Measurements from ENCODE around the gene ACSS2.

Gene ACSS2

GRCh38 chr20:34916774-34917354 is 40.5 kb downstream of the ACSS2 start:
- DNase-seq = no peak

GRCh38 chr20:34920055-34920454 is 43.6 kb downstream of the ACSS2 start:
- DNase-seq = no peak

GRCh38 chr20:34921436-34921835 is 45.0 kb downstream of the ACSS2 start:
- DNase-seq = no peak

- DNase-seq = no peak
Measured at GRCh38 chr20:34922654-34923381, 46.4 kb downstream of the ACSS2 start.

GRCh38 chr20:34923414-34923813 is 47.0 kb downstream of the ACSS2 start:
- DNase-seq = no peak

GRCh38 chr20:34925341-34925740 is 48.9 kb downstream of the ACSS2 start:
- DNase-seq = no peak

- no peak for DNase-seq
Measured at GRCh38 chr20:34925981-34926380, 49.6 kb downstream of the ACSS2 start.

GRCh38 chr20:34926581-34926980 is 50.2 kb downstream of the ACSS2 start:
- DNase-seq = no peak

- DNase-seq = no peak
Measured at GRCh38 chr20:34927736-34928135, 51.3 kb downstream of the ACSS2 start.

GRCh38 chr20:34928411-34928810 is 52.0 kb downstream of the ACSS2 start:
- DNase-seq = no peak

- DNase-seq = no peak
Measured at GRCh38 chr20:34931771-34932170, 55.4 kb downstream of the ACSS2 start.

GRCh38 chr20:34938466-34939163 is 62.2 kb downstream of the ACSS2 start:
- peak; percentile 60 for DNase-seq

GRCh38 chr20:34940081-34940481 is 63.7 kb downstream of the ACSS2 start:
- no peak for DNase-seq

GRCh38 chr20:34941226-34941625 is 64.8 kb downstream of the ACSS2 start:
- DNase-seq = no peak

GRCh38 chr20:34942301-34942700 is 65.9 kb downstream of the ACSS2 start:
- DNase-seq = no peak

GRCh38 chr20:34943808-34944567 is 67.6 kb downstream of the ACSS2 start:
- no peak for DNase-seq

- no peak for DNase-seq
Measured at GRCh38 chr20:34945315-34946077, 69.1 kb downstream of the ACSS2 start.

- no peak for DNase-seq
Measured at GRCh38 chr20:34946661-34947060, 70.2 kb downstream of the ACSS2 start.

- DNase-seq = no peak
Measured at GRCh38 chr20:34947336-34947735, 70.9 kb downstream of the ACSS2 start.

- no peak for DNase-seq
Measured at GRCh38 chr20:34948030-34948429, 71.6 kb downstream of the ACSS2 start.

GRCh38 chr20:34949120-34949519 is 72.7 kb downstream of the ACSS2 start:
- no peak for DNase-seq

- DNase-seq = no peak
Measured at GRCh38 chr20:34951252-34951651, 74.8 kb downstream of the ACSS2 start.

- no peak for DNase-seq
Measured at GRCh38 chr20:34951652-34952051, 75.2 kb downstream of the ACSS2 start.
